WTC11 (cell line): Measurements from ENCODE around the gene EMSY. TPM values are rescaled to one million over a fixed set of nuclear protein-coding genes. Genes with fewer than 3 reads are reported as not detected.
"Not testable (repeated sequence)": the region's sequence is repeated elsewhere in the genome, so short reads cannot be mapped to it uniquely, and the experiment has no call there.

Experiments used
- ATAC-seq: fragments of 200-7000 bp; cut with Tn5 transposase; 2 replicates; pipeline ENCODE4 v1.10.0; 2021; ENCODE audit warnings: mild to moderate bottlenecking, moderate library complexity
- CTCF ChIA-PET: fragments of 300-600 bp; sonication (Branson Sonifier 250); formaldehyde crosslinking; loops from one replicate; lab custom pipeline; 2021; ENCODE audit warnings: antibody characterized with exemption; lab: Charles Lee
- POLR2A ChIA-PET: fragments of 350-600 bp; sonication (Branson Sonifier 250); formaldehyde crosslinking; loops from one replicate; lab custom pipeline; 2021; ENCODE audit warnings: antibody characterized with exemption; lab: Charles Lee
- DNase-seq: peaks from one replicate; pipeline ENCODE4 v3.0.0; 2021; ENCODE audit warnings: low spot score
- H3K27ac Mint-ChIP-seq: 2 replicates; pipeline ENCODE4 v1.8.0; 2021; ENCODE audit warnings: mixed read lengths
- H3K27me3 Mint-ChIP-seq: 2 replicates; pipeline ENCODE4 v1.8.0; 2021; ENCODE audit warnings: low read depth, mild to moderate bottlenecking, moderate library complexity, mixed read lengths
- H3K36me3 Mint-ChIP-seq: 2 replicates; pipeline ENCODE4 v1.8.0; 2021; ENCODE audit warnings: mixed read lengths
- H3K4me1 Mint-ChIP-seq: 2 replicates; pipeline ENCODE4 v1.8.0; 2022; ENCODE audit warnings: mixed read lengths
- H3K4me3 Mint-ChIP-seq: 2 replicates; pipeline ENCODE4 v1.8.0; 2021; ENCODE audit warnings: mild to moderate bottlenecking, moderate library complexity, mixed read lengths
- H3K9me3 Mint-ChIP-seq: 2 replicates; pipeline ENCODE4 v1.8.0; 2021; ENCODE audit warnings: mixed read lengths
- ATF2 ChIP-seq: sonication (generic); formaldehyde crosslinking; IDR thresholded peaks from 2 replicates; pipeline ENCODE4 v1.8.1; 2022; ENCODE audit warnings: low read depth, missing genetic modification reagents, borderline replicate concordance
- CREB1 ChIP-seq: sonication (generic); formaldehyde crosslinking; IDR thresholded peaks from 2 replicates; pipeline ENCODE4 v1.8.0; 2023; ENCODE audit warnings: mild to moderate bottlenecking, missing genetic modification reagents
- CTCF ChIP-seq: fragments of 200-600 bp; IDR thresholded peaks from 2 replicates; pipeline ENCODE4 v1.8.0; 2022; ENCODE audit warnings: antibody characterized with exemption
- E2F1 ChIP-seq: sonication (generic); formaldehyde crosslinking; IDR thresholded peaks from 2 replicates; pipeline ENCODE4 v1.8.0; 2022; ENCODE audit warnings: mild to moderate bottlenecking, missing genetic modification reagents
- ELF4 ChIP-seq: sonication (generic); formaldehyde crosslinking; IDR thresholded peaks from 2 replicates; pipeline ENCODE4 v1.8.1; 2022; ENCODE audit warnings: low read depth, mild to moderate bottlenecking, moderate library complexity, missing genetic modification reagents
- FOXP4 ChIP-seq: sonication (generic); formaldehyde crosslinking; IDR thresholded peaks from 2 replicates; pipeline ENCODE4 v1.8.0; 2022; ENCODE audit warnings: mild to moderate bottlenecking, missing genetic modification reagents
- IRF2 ChIP-seq: sonication (generic); formaldehyde crosslinking; IDR thresholded peaks from 2 replicates; pipeline ENCODE4 v1.8.0; 2022; ENCODE audit warnings: low read depth, missing genetic modification reagents, borderline replicate concordance
- MAX ChIP-seq: sonication (generic); formaldehyde crosslinking; IDR thresholded peaks from 2 replicates; pipeline ENCODE4 v1.8.0; 2022; ENCODE audit warnings: mild to moderate bottlenecking, missing genetic modification reagents
- MLX ChIP-seq: sonication (generic); formaldehyde crosslinking; IDR thresholded peaks from 2 replicates; pipeline ENCODE4 v1.8.1; 2023; ENCODE audit warnings: mild to moderate bottlenecking, missing genetic modification reagents, moderate library complexity
- NR2C2 ChIP-seq: sonication (generic); formaldehyde crosslinking; IDR thresholded peaks from 2 replicates; pipeline ENCODE4 v1.8.0; 2022; ENCODE audit warnings: mild to moderate bottlenecking, missing genetic modification reagents
- OVOL2 ChIP-seq: fragments of 250-450 bp; sonication (Bioruptor Pico); IDR thresholded peaks from 2 replicates; pipeline ENCODE4 v1.9.0; 2021; ENCODE audit warnings: mild to moderate bottlenecking, borderline replicate concordance
- RELA ChIP-seq: sonication (generic); formaldehyde crosslinking; IDR thresholded peaks from 2 replicates; pipeline ENCODE4 v1.8.1; 2022; ENCODE audit warnings: missing genetic modification reagents, mild to moderate bottlenecking, borderline replicate concordance
- SMAD3 ChIP-seq: sonication (generic); formaldehyde crosslinking; IDR thresholded peaks from 2 replicates; pipeline ENCODE4 v1.8.0; 2022; ENCODE audit warnings: missing genetic modification reagents, mild to moderate bottlenecking, borderline replicate concordance
- SMAD4 ChIP-seq: sonication (generic); formaldehyde crosslinking; IDR thresholded peaks from 2 replicates; pipeline ENCODE4 v1.8.0; 2022; ENCODE audit warnings: mild to moderate bottlenecking, missing genetic modification reagents
- ZBTB43 ChIP-seq: sonication (generic); formaldehyde crosslinking; IDR thresholded peaks from 2 replicates; pipeline ENCODE4 v1.8.1; 2023; ENCODE audit warnings: mild to moderate bottlenecking, missing genetic modification reagents
- ZNF138 ChIP-seq: sonication (generic); formaldehyde crosslinking; conservative IDR thresholded peaks from 2 replicates; pipeline ENCODE4 v1.8.1; 2022; ENCODE audit warnings: mild to moderate bottlenecking, moderate library complexity, missing genetic modification reagents
- ZNF281 ChIP-seq: sonication (generic); formaldehyde crosslinking; IDR thresholded peaks from 2 replicates; pipeline ENCODE4 v1.8.0; 2023; ENCODE audit warnings: mild to moderate bottlenecking, missing genetic modification reagents
- ZNF425 ChIP-seq: fragments of 250-450 bp; sonication (Bioruptor Pico); conservative IDR thresholded peaks from 2 replicates; pipeline ENCODE4 v1.9.0; 2021; ENCODE audit warnings: mild to moderate bottlenecking
- total RNA-seq: library from RNA; stranded (reverse); gene quantifications from 3 replicates; pipeline ENCODE4 v1.2.3, GENCODE V29; 2021

The EMSY gene
- total RNA-seq, 1 experiment from 2014 or later, result 31.1 TPM

- TF ChIP-seq FOXP4 (CRISPR knock-in tag) (no peak), ELF4 (CRISPR knock-in tag) (no peak)
These were observed 47.4 kb upstream of the EMSY start (continued) for GRCh38 chr11:76397383-76397782.

GRCh38 chr11:76400967-76401366 is 43.9 kb upstream of the EMSY start:
- ATAC-seq (no peak), DNase-seq (no peak)
- Mint-ChIP-seq H3K36me3 (no peaks in the 10 kb centered on the region), H3K27me3 (no peaks in the 10 kb centered on the region; the same call in 1 of the 2 replicates), H3K9me3 (no peaks in the 10 kb centered on the region), H3K4me1 (no peaks in the 10 kb centered on the region), H3K4me3 (no peak overlapping the region), H3K27ac (no peak overlapping the region)
- CTCF ChIA-PET, result no interaction called here
- TF ChIP-seq ATF2 (CRISPR knock-in tag) (no peak), MAX (no peak), CREB1 (CRISPR knock-in tag) (no peak), SMAD3 (no peak), CTCF (no peak), ZNF138 (CRISPR knock-in tag) (no peak), SMAD4 (CRISPR knock-in tag) (no peak), RELA (CRISPR knock-in tag) (no peak), MLX (CRISPR knock-in tag) (no peak), E2F1 (CRISPR knock-in tag) (no peak), NR2C2 (CRISPR knock-in tag) (no peak), ZNF281 (CRISPR knock-in tag) (no peak), IRF2 (no peak), OVOL2 (CRISPR knock-in tag) (no peak), ZNF425 (CRISPR knock-in tag) (no peak), ZBTB43 (CRISPR knock-in tag) (no peak)
- POLR2A ChIA-PET, result no interaction called here

- H3K27me3 Mint-ChIP-seq, ATAC-seq, CTCF ChIA-PET, H3K4me3 Mint-ChIP-seq, DNase-seq, H3K36me3 Mint-ChIP-seq, H3K27ac Mint-ChIP-seq, H3K9me3 Mint-ChIP-seq, H3K4me1 Mint-ChIP-seq, POLR2A ChIA-PET: not testable (repeated sequence)
These were observed 43.3 kb upstream of the EMSY start for GRCh38 chr11:76401484-76401883.
